ENCODE results near the gene LRRC74A.

- no peak for TF ChIP-seq CTCF (IDR thresholded peaks at IDR 0.05)
- TF ChIP-seq POLR2A (IDR thresholded peaks at IDR 0.05): no peak
Measured at GRCh38 chr14:76910371-76910890, 84.2 kb downstream of the LRRC74A start.

Measured in thyroid gland (tissue), 4 donors.